Measurements from ENCODE around the gene DNM3.

DNM3 gene

DNA sequence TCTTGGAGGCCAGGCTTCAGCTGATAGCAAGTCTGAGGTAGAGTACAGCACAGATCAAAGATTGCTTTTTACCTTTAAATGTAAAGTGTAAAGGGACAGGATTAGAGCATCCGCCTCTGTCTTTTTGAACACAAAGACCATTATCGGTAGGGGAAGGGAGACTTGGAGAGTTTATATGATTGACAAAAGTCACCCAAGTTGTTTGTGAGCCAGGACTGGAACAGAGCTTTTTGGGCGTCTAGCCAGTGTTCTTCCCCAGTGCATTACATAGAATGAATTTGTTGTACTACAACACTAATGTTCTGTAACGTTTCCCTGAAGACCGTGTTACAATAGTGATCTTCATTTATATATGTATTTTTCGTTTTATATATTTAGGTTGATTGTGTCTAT is 611.9 kb downstream of the DNM3 start:
- DNase-seq (ENCODE audit: low read depth in 2 of 2): no peak

DNA sequence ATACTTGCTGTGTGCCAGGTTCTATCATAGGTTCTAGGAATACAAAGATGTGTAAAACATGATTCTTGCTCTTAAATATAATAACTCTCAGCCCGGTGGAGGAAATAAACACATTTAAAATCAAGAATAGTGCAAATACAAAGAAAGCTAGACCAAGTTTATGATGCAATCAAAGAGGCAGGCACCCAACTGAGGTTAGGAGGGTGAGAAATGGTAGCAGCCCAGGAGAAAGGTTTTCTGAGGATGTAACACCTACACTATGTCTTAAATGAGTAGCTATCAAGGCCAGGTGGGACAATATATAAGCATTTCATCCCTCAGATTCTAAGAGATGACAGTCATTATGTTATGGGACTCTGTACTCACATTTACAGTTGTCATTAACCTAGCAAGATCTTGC is 612.3 kb downstream of the DNM3 start:
- DNase-seq (ENCODE audit: low read depth in 2 of 2): no peak

DNA sequence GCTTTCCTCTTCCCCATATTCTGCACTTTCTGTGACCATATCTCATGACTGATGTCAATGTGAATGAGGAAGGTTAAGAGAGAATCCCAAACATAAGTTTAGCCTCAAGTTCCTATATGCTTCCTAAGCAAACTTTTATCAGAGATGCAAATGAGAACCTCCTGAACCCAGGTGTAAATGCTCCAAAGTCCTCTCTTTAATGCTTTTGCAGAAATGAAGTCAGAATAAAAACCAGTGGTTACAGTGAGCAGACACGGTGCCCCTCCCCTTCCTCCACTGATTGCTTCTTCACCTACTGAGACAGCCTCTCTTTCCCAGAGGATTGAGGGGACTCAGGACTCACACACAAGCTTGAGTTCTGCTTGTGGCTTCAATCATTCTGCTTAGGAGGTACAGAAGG is 614.2 kb downstream of the DNM3 start:
- DNase-seq (ENCODE audit: low read depth in 2 of 2): no peak

DNA sequence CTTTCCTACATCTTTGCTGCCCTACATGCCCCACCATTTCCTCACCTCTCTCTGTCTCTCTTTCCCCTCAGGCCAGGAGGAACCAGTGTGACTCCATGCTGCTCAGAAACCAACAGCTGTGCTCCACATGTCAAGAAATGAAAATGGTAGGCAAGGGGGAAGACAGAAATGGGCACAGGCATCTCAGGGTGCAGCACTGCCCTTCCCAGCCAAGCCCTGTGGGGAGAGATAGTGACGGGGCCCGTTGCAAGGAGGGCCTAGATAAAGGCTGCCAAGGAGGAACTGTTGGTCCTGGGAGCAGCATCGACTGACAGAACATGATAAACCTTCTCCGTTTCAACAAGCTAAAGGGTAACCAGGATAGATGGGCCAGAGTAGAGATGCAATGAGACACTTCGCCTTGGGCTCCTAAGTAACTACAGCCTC is 615.1 kb downstream of the DNM3 start:
- DNase-seq (ENCODE audit: low read depth in 2 of 2): no peak

DNA sequence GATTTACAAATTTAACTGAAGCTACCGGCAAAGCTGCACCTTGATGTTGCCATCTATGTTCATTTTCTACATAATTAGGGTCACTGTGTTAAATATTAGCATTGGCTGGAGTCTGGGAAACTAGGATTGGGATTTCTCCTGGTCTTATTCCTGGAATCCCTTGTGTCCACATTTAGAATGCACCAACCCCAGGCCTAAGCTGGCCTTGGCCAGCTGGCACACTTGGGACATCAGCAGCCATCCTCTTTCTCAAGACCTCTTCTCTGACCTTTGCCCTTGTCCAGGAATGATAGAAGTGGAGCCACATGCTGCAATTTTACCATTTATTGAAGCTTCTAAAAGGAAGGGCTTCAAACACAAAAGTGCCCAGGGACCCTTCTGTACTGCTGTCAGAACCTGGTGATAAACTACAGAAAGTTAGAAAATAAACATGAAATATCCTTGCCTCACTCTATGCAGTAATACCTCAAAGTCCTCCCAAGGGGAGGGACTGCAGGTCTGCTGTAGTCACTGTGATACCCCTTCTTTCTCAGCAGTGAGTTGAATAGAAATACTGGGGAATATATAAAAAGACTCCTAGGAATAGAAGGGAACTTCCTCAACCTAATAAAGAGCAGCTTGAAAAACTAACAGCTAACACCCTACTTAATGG is 616.3 kb downstream of the DNM3 start:
- no peak for DNase-seq (ENCODE audit: low read depth in 2 of 2)

DNA sequence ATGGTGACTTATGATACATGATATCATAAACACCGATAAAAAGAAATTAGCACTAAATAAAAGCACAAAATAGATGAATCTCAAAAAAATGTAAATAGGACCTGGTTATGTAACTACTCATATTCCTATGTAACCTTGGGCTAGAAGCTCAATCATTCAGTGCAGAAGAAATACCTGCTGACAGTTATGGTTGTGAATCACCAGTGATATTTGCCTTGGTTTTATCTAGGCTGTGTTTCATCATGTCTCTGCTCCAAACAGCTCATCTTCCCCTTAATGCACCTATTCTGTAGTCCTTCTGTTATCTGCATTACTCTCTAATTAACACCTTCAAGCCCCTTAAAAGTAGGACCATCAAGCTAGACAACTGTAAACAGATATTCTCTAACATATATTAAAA is 618.9 kb downstream of the DNM3 start:
- no peak for DNase-seq (ENCODE audit: low read depth in 2 of 2)

DNA sequence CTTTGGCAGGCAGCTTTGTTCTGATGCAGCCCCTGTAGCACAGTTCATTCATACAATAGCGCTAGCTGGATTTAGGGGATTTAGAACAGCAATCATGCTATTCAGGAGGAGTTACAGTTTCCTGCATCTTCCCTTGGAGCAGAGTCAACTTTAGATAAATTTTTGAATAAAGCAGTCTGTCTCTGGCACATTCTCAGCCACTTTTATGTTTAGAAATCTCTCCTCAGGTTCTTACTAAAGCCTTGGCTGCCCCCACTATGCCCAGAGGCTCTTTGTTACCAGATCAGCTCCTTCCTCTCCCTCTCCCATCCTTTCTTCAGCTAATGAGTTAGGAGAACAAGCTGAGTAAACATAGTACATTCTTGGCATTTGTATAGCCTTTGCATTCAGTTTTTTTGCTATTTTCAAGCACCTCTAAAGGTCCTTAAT is 619.6 kb downstream of the DNM3 start:
- no peak for DNase-seq (ENCODE audit: low read depth in 2 of 2)

All from stimulated activated CD4-positive, alpha-beta T cell treated with anti-CD3 and anti-CD28 coated beads, Interleukin-4, amount 100 ng/mL, for 48 hours (primary cell).